NB4 (cell line): Measurements from ENCODE around the gene ZC3H13.

Source experiments
- POLR2A ChIP-seq: IDR thresholded peaks from 2 replicates; pipeline ENCODE4 v1.6.1; 2011; ENCODE audit warnings: mild to moderate bottlenecking; ENCODE audit not compliant: insufficient read length; ENCODE audit errors: extremely low read depth
- TF ChIP-seq, protein P1 (sequence below): IDR thresholded peaks from one replicate; pipeline ENCODE4 v1.5.1; 2012; ENCODE audit warnings: low read depth, low read length

DNA sequence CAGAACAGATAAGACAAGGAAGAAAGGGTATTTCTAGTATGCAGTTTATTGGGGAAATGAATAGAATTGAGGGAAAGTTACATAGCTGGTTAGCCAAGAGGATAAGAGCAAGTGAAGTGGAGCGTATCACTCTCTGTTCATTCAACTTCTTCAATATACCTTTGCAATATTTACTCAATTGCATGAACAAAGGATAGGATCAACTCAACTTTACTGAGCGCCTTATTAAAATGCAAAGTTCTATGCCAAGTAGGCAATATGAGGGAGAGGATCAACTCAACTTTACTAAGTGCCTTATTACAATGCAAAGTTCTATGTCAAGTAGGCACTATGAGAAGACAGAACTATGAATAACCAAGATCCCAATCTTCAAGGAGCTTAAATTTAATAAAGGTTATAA is 43.9 kb downstream of the ZC3H13 start:
- TF ChIP-seq, protein P1, sequence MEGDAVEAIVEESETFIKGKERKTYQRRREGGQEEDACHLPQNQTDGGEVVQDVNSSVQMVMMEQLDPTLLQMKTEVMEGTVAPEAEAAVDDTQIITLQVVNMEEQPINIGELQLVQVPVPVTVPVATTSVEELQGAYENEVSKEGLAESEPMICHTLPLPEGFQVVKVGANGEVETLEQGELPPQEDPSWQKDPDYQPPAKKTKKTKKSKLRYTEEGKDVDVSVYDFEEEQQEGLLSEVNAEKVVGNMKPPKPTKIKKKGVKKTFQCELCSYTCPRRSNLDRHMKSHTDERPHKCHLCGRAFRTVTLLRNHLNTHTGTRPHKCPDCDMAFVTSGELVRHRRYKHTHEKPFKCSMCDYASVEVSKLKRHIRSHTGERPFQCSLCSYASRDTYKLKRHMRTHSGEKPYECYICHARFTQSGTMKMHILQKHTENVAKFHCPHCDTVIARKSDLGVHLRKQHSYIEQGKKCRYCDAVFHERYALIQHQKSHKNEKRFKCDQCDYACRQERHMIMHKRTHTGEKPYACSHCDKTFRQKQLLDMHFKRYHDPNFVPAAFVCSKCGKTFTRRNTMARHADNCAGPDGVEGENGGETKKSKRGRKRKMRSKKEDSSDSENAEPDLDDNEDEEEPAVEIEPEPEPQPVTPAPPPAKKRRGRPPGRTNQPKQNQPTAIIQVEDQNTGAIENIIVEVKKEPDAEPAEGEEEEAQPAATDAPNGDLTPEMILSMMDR, result no peak
- no peak for TF ChIP-seq POLR2A
